Body of pancreas (tissue), 4 donors: ENCODE measurements around the gene EPDR1.

ENCODE experiments used
- POLR2A ChIP-seq, 3 donors: fragments of 450-650 bp; IDR thresholded peaks; one replicate each; pipeline ENCODE4 v1.6.1; 2016; ENCODE audit warnings: antibody characterized with exemption in 3 of 3, mild to moderate bottlenecking in 2 of 3
- TF ChIP-seq, protein P1 (sequence below), 7 experiments: fragments of 450-650 bp in 4 of 7; fragments of 200-600 bp in 3 of 7; sonication (generic) in 3 of 7; IDR thresholded peaks; one replicate each; pipeline ENCODE4 v1.5.1; 2016 to 2019; ENCODE audit warnings: antibody characterized with exemption in 7 of 7

- peak; percentile 51 to 88 (median 87) for TF ChIP-seq POLR2A (IDR thresholded peaks at IDR 0.05)
- TF ChIP-seq, protein P1, sequence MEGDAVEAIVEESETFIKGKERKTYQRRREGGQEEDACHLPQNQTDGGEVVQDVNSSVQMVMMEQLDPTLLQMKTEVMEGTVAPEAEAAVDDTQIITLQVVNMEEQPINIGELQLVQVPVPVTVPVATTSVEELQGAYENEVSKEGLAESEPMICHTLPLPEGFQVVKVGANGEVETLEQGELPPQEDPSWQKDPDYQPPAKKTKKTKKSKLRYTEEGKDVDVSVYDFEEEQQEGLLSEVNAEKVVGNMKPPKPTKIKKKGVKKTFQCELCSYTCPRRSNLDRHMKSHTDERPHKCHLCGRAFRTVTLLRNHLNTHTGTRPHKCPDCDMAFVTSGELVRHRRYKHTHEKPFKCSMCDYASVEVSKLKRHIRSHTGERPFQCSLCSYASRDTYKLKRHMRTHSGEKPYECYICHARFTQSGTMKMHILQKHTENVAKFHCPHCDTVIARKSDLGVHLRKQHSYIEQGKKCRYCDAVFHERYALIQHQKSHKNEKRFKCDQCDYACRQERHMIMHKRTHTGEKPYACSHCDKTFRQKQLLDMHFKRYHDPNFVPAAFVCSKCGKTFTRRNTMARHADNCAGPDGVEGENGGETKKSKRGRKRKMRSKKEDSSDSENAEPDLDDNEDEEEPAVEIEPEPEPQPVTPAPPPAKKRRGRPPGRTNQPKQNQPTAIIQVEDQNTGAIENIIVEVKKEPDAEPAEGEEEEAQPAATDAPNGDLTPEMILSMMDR (IDR thresholded peaks at IDR 0.05): peak in 6 of 7 experiments; percentile 26 to 73 (median 58)
Observed at GRCh38 chr7:37920305-37920848, at the start of gene EPDR1.
